RWPE1 (cell line): ENCODE measurements around the gene NAV3.

Source experiments
- CTCF ChIA-PET: fragments of 350-600 bp; sonication (Branson Sonifier 250); formaldehyde crosslinking; extraction: SDS; loops from one replicate; lab custom pipeline; 2021; lab: Yijun Ruan, JAX
- POLR2A ChIA-PET: fragments of 400-600 bp; formaldehyde crosslinking; extraction: SDS; loops from one replicate; lab custom pipeline; 2020; ENCODE audit warnings: antibody characterized with exemption; ENCODE audit not compliant: low non-redundant PET; lab: Yijun Ruan, JAX
- DNase-seq: peaks from one replicate; pipeline ENCODE4 v3.0.0; 2012; ENCODE audit warnings: low spot score
- H3K27ac ChIP-seq: fragments of 450-650 bp; 2 replicates; pipeline ENCODE4 v1.5.1; 2017
- TF ChIP-seq, protein P1 (sequence below): fragments of 450-650 bp; conservative IDR thresholded peaks from 2 replicates; pipeline ENCODE4 v1.5.1; 2017; ENCODE audit warnings: low read depth, mild to moderate bottlenecking

NAV3 gene

DNA sequence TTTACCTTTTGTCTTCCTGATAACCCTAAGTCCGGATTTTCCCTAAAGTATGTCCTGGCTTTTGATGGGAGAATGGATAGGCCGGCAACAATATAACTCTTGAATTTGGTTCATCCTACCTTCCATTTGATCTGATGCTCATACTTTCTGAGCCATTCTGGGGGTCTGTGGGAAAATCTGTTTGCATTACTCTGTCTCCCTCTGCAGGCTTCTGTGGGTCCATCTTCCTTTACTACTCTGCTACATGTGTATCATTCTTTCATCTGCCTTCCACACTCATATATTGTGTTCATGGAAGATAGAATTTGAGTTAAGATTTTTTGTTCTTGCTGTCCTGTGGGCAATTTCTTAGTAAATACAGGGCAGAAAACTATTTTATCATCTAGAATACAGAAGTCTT lies 101.5 kb downstream of the NAV3 start:
- DNase-seq: no peak
- ChIA-PET CTCF (no interaction called here), POLR2A (no interaction called here)
- H3K27ac ChIP-seq: no peak overlapping the region
- TF ChIP-seq, protein P1, sequence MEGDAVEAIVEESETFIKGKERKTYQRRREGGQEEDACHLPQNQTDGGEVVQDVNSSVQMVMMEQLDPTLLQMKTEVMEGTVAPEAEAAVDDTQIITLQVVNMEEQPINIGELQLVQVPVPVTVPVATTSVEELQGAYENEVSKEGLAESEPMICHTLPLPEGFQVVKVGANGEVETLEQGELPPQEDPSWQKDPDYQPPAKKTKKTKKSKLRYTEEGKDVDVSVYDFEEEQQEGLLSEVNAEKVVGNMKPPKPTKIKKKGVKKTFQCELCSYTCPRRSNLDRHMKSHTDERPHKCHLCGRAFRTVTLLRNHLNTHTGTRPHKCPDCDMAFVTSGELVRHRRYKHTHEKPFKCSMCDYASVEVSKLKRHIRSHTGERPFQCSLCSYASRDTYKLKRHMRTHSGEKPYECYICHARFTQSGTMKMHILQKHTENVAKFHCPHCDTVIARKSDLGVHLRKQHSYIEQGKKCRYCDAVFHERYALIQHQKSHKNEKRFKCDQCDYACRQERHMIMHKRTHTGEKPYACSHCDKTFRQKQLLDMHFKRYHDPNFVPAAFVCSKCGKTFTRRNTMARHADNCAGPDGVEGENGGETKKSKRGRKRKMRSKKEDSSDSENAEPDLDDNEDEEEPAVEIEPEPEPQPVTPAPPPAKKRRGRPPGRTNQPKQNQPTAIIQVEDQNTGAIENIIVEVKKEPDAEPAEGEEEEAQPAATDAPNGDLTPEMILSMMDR: no peak

DNA sequence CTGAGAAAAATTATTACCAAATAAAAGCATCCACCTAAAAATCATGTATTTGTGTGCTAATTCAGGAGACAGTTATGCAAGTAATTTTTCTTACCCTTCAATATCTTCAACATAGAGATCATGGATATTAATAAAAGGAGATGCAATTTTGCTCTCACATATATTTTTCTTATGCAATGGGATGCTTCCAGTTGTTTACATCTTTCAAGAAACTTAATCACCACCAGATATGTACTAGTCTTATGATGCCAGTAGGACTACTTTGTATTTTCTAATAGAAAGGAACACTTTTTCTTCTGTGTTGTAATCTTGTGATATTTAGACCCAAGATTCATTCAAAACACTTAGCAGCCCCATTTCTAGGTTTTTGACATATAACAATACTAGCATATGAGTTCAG lies 107.6 kb downstream of the NAV3 start:
- ChIA-PET CTCF (no interaction called here), POLR2A (no interaction called here)
- TF ChIP-seq, protein P1: no peak
- no peak for DNase-seq
- no peak overlapping the region for H3K27ac ChIP-seq

DNA sequence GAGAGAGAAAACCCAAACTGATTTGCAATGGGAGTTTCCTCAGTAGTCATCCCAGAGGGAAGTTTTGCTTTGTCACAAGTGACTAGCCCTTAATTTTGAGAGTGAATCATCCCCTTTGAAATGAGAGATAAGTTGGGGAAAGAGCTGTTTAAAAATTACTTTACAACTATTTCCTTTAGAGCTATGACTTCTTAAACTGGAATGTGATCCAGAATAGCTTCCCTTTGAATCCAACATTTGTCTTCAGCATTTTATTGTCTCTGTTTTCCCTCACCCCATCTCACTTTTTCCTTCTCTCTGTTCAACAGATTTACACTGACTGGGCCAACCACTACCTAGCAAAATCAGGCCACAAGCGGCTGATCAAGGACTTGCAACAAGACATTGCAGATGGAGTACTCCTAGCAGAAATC lies 109.3 kb downstream of the NAV3 start:
- TF ChIP-seq, protein P1: no peak
- CTCF ChIA-PET: no interaction called here
- H3K27ac ChIP-seq: no peak overlapping the region
- POLR2A ChIA-PET: no interaction called here
- peak; percentile 62 for DNase-seq

DNA sequence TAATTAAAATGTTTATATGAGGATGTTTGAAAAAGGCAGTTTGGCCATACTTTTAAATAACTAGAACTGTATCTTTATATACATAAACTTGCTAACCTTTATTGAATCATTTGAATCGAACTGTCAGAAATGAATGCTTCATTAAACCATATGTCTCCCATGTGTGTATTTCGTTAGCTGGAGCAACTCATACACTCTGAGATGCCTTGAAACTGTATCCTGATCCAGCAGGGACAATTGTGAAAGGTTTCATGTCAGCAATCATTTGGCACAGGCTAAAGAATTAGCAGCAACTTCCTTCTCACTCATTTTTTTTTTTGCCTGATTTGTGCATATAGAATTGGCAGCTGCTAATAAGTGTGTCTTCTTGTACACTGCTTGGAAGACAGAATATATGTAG lies 109.9 kb downstream of the NAV3 start:
- TF ChIP-seq, protein P1: no peak
- ChIA-PET POLR2A (no interaction called here), CTCF (no interaction called here)
- H3K27ac ChIP-seq: no peak overlapping the region
- DNase-seq: no peak

DNA sequence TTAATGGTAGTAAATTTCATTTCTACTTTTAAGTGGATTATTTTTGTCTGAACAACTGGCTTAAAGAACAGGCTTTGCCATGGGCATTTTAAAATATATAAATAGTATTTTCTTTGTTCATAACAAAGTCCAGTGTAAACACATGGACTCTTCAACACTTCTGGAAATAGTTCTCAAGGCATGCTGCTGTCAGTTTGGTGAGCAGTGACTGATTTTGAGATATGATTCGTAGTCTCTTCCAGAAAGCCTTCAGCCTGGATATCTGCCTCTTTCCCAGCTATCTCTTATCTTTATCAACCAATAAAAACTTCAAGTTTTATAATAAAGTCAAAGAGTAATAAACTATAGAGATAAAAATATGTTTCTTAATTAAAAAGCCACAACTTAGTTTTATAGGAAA lies 110.7 kb downstream of the NAV3 start:
- ChIA-PET POLR2A (no interaction called here), CTCF (no interaction called here)
- TF ChIP-seq, protein P1: no peak
- no peak for DNase-seq
- H3K27ac ChIP-seq: no peak overlapping the region

DNA sequence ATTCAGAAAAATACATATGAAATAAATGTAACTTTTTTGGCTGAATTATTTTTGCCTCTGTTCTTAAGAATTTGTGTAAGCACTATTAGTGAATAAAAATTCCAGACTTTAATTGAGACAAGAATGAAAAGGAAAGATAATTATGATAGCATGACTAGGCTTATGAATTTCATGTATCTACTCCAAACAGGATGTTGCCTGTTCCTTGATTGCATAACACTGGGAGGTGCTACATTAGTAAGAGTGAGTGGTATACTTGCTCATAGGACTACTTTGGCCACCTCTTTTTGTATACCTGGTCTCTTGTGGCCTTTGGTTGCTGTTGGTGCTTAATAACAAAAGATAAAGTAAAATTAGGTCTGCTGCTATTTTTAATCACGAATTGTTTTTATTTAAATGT lies 112.8 kb downstream of the NAV3 start:
- POLR2A ChIA-PET: no interaction called here
- DNase-seq: peak; percentile 75
- TF ChIP-seq, protein P1: no peak
- CTCF ChIA-PET: interaction anchor here (1.0 kb wide), 1 partner anchor 18 kb away, joined by 3 read pairs; no protein-coding TSS in a partner anchor
- H3K27ac ChIP-seq: no peak overlapping the region
